Thymus (tissue), 11 donors: Measurements from ENCODE around the gene HEXA. TPM values are rescaled to one million over a fixed set of nuclear protein-coding genes. Genes with fewer than 3 reads are reported as not detected.

Experiments
- DNase-seq, 9 donors: peaks; one replicate each; pipeline ENCODE4 v3.0.0-alpha.2; 2013; ENCODE audit warnings: low spot score in 9 of 9, low read depth in 6 of 9, missing footprints in 1 of 9
- H3K27ac ChIP-seq, 2 donors: one replicate each; pipeline ENCODE4 v1.5.1; 2013; ENCODE audit warnings: control low read depth in 1 of 2, low read depth in 1 of 2, low read length in 1 of 2, mild to moderate bottlenecking in 1 of 2, moderate library complexity in 1 of 2
- H3K27me3 ChIP-seq, 2 donors: one replicate each; pipeline ENCODE4 v1.5.1; 2013; ENCODE audit warnings: low read length in 1 of 2; ENCODE audit not compliant: control insufficient read depth in 2 of 2, insufficient read depth in 1 of 2
- H3K36me3 ChIP-seq, 2 donors: one replicate each; pipeline ENCODE4 v1.5.1; 2013; ENCODE audit warnings: low read length in 1 of 2, mild to moderate bottlenecking in 1 of 2, moderate library complexity in 1 of 2; ENCODE audit not compliant: control insufficient read depth in 2 of 2, insufficient read depth in 2 of 2
- H3K4me1 ChIP-seq, 2 donors: one replicate each; pipeline ENCODE4 v1.5.1; 2013; ENCODE audit warnings: low read length in 2 of 2; ENCODE audit not compliant: control insufficient read depth in 2 of 2, insufficient read depth in 2 of 2
- H3K4me3 ChIP-seq, 2 donors: one replicate each; pipeline ENCODE4 v1.5.1; 2013; ENCODE audit warnings: low read length in 2 of 2, control low read depth in 1 of 2, mild to moderate bottlenecking in 1 of 2
- H3K9me3 ChIP-seq, 2 donors: one replicate each; pipeline ENCODE4 v1.5.1; 2013; ENCODE audit warnings: low read length in 1 of 2, mild to moderate bottlenecking in 1 of 2; ENCODE audit not compliant: control insufficient read depth in 2 of 2, insufficient read depth in 1 of 2
- WGBS: extraction: QIAGEN DNeasy Blood & Tissue Kit; methylation state at CpG from one replicate; pipeline ENCODE4 v1.1.7; 2013; 5-methylcytosine and 5-hydroxymethylcytosine counted together
- polyA plus RNA-seq: library from polyadenylated mRNA; stranded (reverse); fragments of 200-250 nt; gene quantifications from one replicate; pipeline ENCODE4 v1.2.3, GENCODE V29; 2013
- total RNA-seq: library from RNA; stranded (reverse); fragments of 120-200 nt; gene quantifications from one replicate; pipeline ENCODE4 v1.2.4, GENCODE V29; 2013
- donor health status: healthy.

Gene HEXA
- total and polyA plus RNA-seq, 2 donors, result 60.5 to 101 TPM

GRCh38 chr15:72344602-72345001, 31.2 kb downstream of the HEXA start:
- 100% methylated on average over 1 of the region's 1 CpG for WGBS
- no peak overlapping the region for H3K27ac ChIP-seq
- H3K4me3 ChIP-seq, result no peak overlapping the region
- H3K4me1 ChIP-seq, result no peaks in the 10 kb centered on the region
- H3K27me3 ChIP-seq, result no peaks in the 10 kb centered on the region
- peaks cover 54 to 58% of the 10 kb centered on the region in 2 donors for H3K36me3 ChIP-seq
- DNase-seq, result no peak
- no peaks in the 10 kb centered on the region for H3K9me3 ChIP-seq

- peak in 5 of 9 donors; percentile 20 to 60 (median 31) for DNase-seq
Observed at GRCh38 chr15:72342385-72342784, 33.4 kb downstream of the HEXA start.

GRCh38 chr15:72341361-72341760, 34.5 kb downstream of the HEXA start:
- H3K27ac ChIP-seq, result no peak overlapping the region
- peaks cover 32 to 33% of the 10 kb centered on the region in 2 donors for H3K36me3 ChIP-seq
- no peaks in the 10 kb centered on the region for H3K9me3 ChIP-seq
- no peaks in the 10 kb centered on the region for H3K27me3 ChIP-seq
- H3K4me3 ChIP-seq, result no peak overlapping the region
- H3K4me1 ChIP-seq, result no peaks in the 10 kb centered on the region
- WGBS, result 96% methylated on average over 6 of the region's 6 CpGs
- DNase-seq, result no peak

More at GRCh38 chr15:72342385-72342784, 33.4 kb downstream of the HEXA start:
- H3K4me3 ChIP-seq, result no peak overlapping the region
- no peaks in the 10 kb centered on the region for H3K27me3 ChIP-seq
- H3K9me3 ChIP-seq, result no peaks in the 10 kb centered on the region
- no peak overlapping the region for H3K27ac ChIP-seq
- 82% methylated on average over 11 of the region's 11 CpGs for WGBS
- peaks cover 37 to 41% of the 10 kb centered on the region in 2 donors for H3K36me3 ChIP-seq
- H3K4me1 ChIP-seq, result no peaks in the 10 kb centered on the region

- no peak for DNase-seq
- WGBS, result 97% methylated on average over 1 of the region's 1 CpG
- Histone ChIP-seq H3K36me3 (peaks cover 22 to 23% of the 10 kb centered on the region in 2 donors), H3K27me3 (no peaks in the 10 kb centered on the region), H3K4me1 (no peaks in the 10 kb centered on the region), H3K27ac (no peak overlapping the region), H3K9me3 (no peaks in the 10 kb centered on the region), H3K4me3 (no peak overlapping the region)
Observed at GRCh38 chr15:72340366-72340765, 35.4 kb downstream of the HEXA start.

- H3K27me3 ChIP-seq, result no peaks in the 10 kb centered on the region
- no peaks in the 10 kb centered on the region for H3K4me1 ChIP-seq
- WGBS, result 90% methylated on average over 3 of the region's 3 CpGs
- no peak overlapping the region for H3K4me3 ChIP-seq
- H3K36me3 ChIP-seq, result peaks cover 17 to 19% of the 10 kb centered on the region in 2 donors
- no peaks in the 10 kb centered on the region for H3K9me3 ChIP-seq
- no peak for DNase-seq
- no peak overlapping the region for H3K27ac ChIP-seq
Observed at GRCh38 chr15:72339777-72340177, 36.0 kb downstream of the HEXA start.

- 97% methylated on average over 9 of the region's 9 CpGs for WGBS
- peaks cover 8 to 12% of the 10 kb centered on the region in 2 donors for H3K36me3 ChIP-seq
Observed at GRCh38 chr15:72338617-72339321, 37.0 kb downstream of the HEXA start.

GRCh38 chr15:72338148-72338547, 37.7 kb downstream of the HEXA start:
- H3K9me3 ChIP-seq, result no peaks in the 10 kb centered on the region
- H3K4me3 ChIP-seq, result no peak overlapping the region
- H3K4me1 ChIP-seq, result no peaks in the 10 kb centered on the region
- no peak for DNase-seq
- no peaks in the 10 kb centered on the region for H3K27me3 ChIP-seq
- no peak overlapping the region for H3K27ac ChIP-seq
- WGBS, result 98% methylated on average over 2 of the region's 2 CpGs
- peaks cover 7% of the 10 kb centered on the region in 2 donors for H3K36me3 ChIP-seq

More at GRCh38 chr15:72338617-72339321, 37.0 kb downstream of the HEXA start:
- no peak for DNase-seq
- H3K4me1 ChIP-seq, result no peaks in the 10 kb centered on the region
- no peak overlapping the region for H3K4me3 ChIP-seq
- H3K27ac ChIP-seq, result no peak overlapping the region
- no peaks in the 10 kb centered on the region for H3K27me3 ChIP-seq
- no peaks in the 10 kb centered on the region for H3K9me3 ChIP-seq

- no peaks in the 10 kb centered on the region for H3K9me3 ChIP-seq
- no peak for DNase-seq
- WGBS, result 96% methylated on average over 2 of the region's 2 CpGs
- no peaks in the 10 kb centered on the region for H3K27me3 ChIP-seq
- H3K36me3 ChIP-seq, result peaks cover 3% of the 10 kb centered on the region in 2 donors
- H3K27ac ChIP-seq, result no peak overlapping the region
- H3K4me1 ChIP-seq, result no peaks in the 10 kb centered on the region
- H3K4me3 ChIP-seq, result no peak overlapping the region
Observed at GRCh38 chr15:72334842-72335241, 41.0 kb downstream of the HEXA start.

- Histone ChIP-seq H3K4me1 (no peaks in the 10 kb centered on the region), H3K27me3 (no peaks in the 10 kb centered on the region), H3K36me3 (peaks cover 0 to 5% of the 10 kb centered on the region in 2 donors), H3K27ac (no peak overlapping the region), H3K4me3 (no peak overlapping the region), H3K9me3 (no peaks in the 10 kb centered on the region)
- WGBS, result 97% methylated on average over 3 of the region's 3 CpGs
- DNase-seq, result no peak
Observed at GRCh38 chr15:72331021-72331420, 44.8 kb downstream of the HEXA start.
